H1 (cell line): ENCODE data around the gene PLCB4. TPM values are rescaled to one million over a fixed set of nuclear protein-coding genes. Genes with fewer than 3 reads are reported as not detected.

ENCODE experiments used
- CTCF ChIA-PET: fragments of 300-600 bp; sonication (Branson Sonifier 250); formaldehyde crosslinking; loops from one replicate; lab custom pipeline; 2021; ENCODE audit not compliant: partially characterized antibody; lab: Charles Lee
- POLR2A ChIA-PET: fragments of 300-600 bp; sonication (Branson Sonifier 250); formaldehyde crosslinking; loops from one replicate; lab custom pipeline; 2021; ENCODE audit warnings: inconsistent platforms; ENCODE audit not compliant: partially characterized antibody; lab: Charles Lee
- DNase-seq, 2 experiments: peaks; one replicate each; pipeline versions ENCODE4 v3.0.0 to v3.0.0-alpha.2; 2010 to 2022; ENCODE audit warnings: low spot score in 2 of 2, low read depth in 1 of 2, mixed read lengths in 1 of 2
- FAIRE-seq: peaks from 2 replicates; lab custom pipeline; 2011; peaks lifted over from hg19 to GRCh38; lab: Jason Lieb, UNC
- H2AFZ ChIP-seq: 2 replicates; pipeline ENCODE4 v1.8.1; 2012; ENCODE audit warnings: low read length, inconsistent platforms
- H2AK5ac ChIP-seq: 2 replicates; pipeline ENCODE4 v1.6.1; 2013; ENCODE audit warnings: low read depth, low read length
- H2BK120ac ChIP-seq: replicated peaks from 2 replicates; pipeline ENCODE3; 2013; ENCODE audit warnings: low read depth, low read length, inconsistent platforms
- H2BK12ac ChIP-seq: 2 replicates; pipeline ENCODE4 v1.6.1; 2013; ENCODE audit warnings: low read depth, low read length
- H2BK15ac ChIP-seq: 2 replicates; pipeline ENCODE4 v1.6.1; 2013; ENCODE audit warnings: low read length
- H2BK20ac ChIP-seq: 2 replicates; pipeline ENCODE4 v1.6.1; 2013; ENCODE audit warnings: low read length
- H2BK5ac ChIP-seq: 2 replicates; pipeline ENCODE4 v1.6.1; 2013; ENCODE audit warnings: low read depth, low read length
- H3K14ac ChIP-seq: 2 replicates; pipeline ENCODE4 v1.6.1; 2013; ENCODE audit warnings: inconsistent platforms; ENCODE audit not compliant: insufficient read length
- H3K18ac ChIP-seq: 2 replicates; pipeline ENCODE4 v1.6.1; 2013; ENCODE audit warnings: low read length; ENCODE audit errors: extremely low read depth
- H3K23ac ChIP-seq: 2 replicates; pipeline ENCODE4 v1.6.1; 2013; ENCODE audit warnings: inconsistent platforms; ENCODE audit not compliant: insufficient read length
- H3K23me2 ChIP-seq: 2 replicates; pipeline ENCODE4 v1.6.1; 2013; ENCODE audit warnings: low read depth, low read length
- H3K27ac ChIP-seq: 2 replicates; pipeline ENCODE4 v1.6.1; 2011; ENCODE audit warnings: low read depth, low read length, inconsistent platforms
- H3K27me3 ChIP-seq, 4 experiments: replicated peaks in 1 of 4; 1 replicate in 1 of 4; 2 replicates in 3 of 4; pipeline versions ENCODE4 v1.6.1 to v1.8.1; 2011 to 2013; ENCODE audit warnings: low read length in 3 of 4, mild to moderate bottlenecking in 3 of 4, inconsistent platforms in 2 of 4, mixed read lengths in 2 of 4, moderate library complexity in 1 of 4; ENCODE audit not compliant: control insufficient read depth in 3 of 4, insufficient read depth in 3 of 4; ENCODE audit errors: extremely low read depth in 1 of 4
- H3K36me3 ChIP-seq, 4 experiments: 2 replicates each; pipeline versions ENCODE4 v1.6.1 to v1.8.1; 2011 to 2013; ENCODE audit warnings: mild to moderate bottlenecking in 4 of 4, low read length in 3 of 4, moderate library complexity in 2 of 4, control low read depth in 1 of 4, inconsistent platforms in 1 of 4; ENCODE audit not compliant: insufficient read depth in 4 of 4, control insufficient read depth in 2 of 4
- H3K4ac ChIP-seq: replicated peaks from 2 replicates; pipeline ENCODE3; 2013; ENCODE audit warnings: low read length, low read depth, mixed read lengths, inconsistent platforms; ENCODE audit not compliant: insufficient read length
- H3K4me1 ChIP-seq, 4 experiments: replicated peaks in 1 of 4; 1 replicate in 1 of 4; 2 replicates in 3 of 4; pipeline versions ENCODE4 v1.6.1 to v1.8.1; 2011 to 2013; ENCODE audit warnings: low read length in 3 of 4, inconsistent platforms in 2 of 4, mixed read lengths in 1 of 4; ENCODE audit not compliant: insufficient read depth in 4 of 4, control insufficient read depth in 3 of 4
- H3K4me2 ChIP-seq, 2 experiments: 2 replicates each; pipeline versions ENCODE4 v1.6.1 to v1.8.1; 2011 to 2013; ENCODE audit warnings: low read depth in 2 of 2, low read length in 2 of 2, control low read depth in 1 of 2, inconsistent platforms in 1 of 2, mild to moderate bottlenecking in 1 of 2; ENCODE audit not compliant: insufficient read depth in 1 of 2
- H3K4me3 ChIP-seq, 4 experiments: fragments of 200-600, 300-600 bp in 1 of 4; sonication (generic), shearing (Covaris generic), sonication (Bioruptor Twin) in 1 of 4; 2 replicates each; pipeline versions ENCODE4 v1.5.1 to v1.8.1; 2011 to 2016; ENCODE audit warnings: low read length in 4 of 4, low read depth in 3 of 4, control low read depth in 2 of 4, inconsistent platforms in 2 of 4, mild to moderate bottlenecking in 2 of 4, mixed read lengths in 1 of 4, moderate library complexity in 1 of 4; ENCODE audit not compliant: insufficient read depth in 2 of 4; ENCODE audit errors: extremely low read depth in 1 of 4
- H3K56ac ChIP-seq: replicated peaks from 2 replicates; pipeline ENCODE3; 2013; ENCODE audit warnings: low read depth, mild to moderate bottlenecking, mixed read lengths, low read length, inconsistent platforms; ENCODE audit not compliant: insufficient read length
- H3K79me1 ChIP-seq: 2 replicates; pipeline ENCODE4 v1.6.1; 2013; ENCODE audit warnings: low read depth, low read length, control low read depth
- H3K79me2 ChIP-seq, 2 experiments: 2 replicates each; pipeline versions ENCODE4 v1.6.1 to v1.8.1; 2012 to 2013; ENCODE audit warnings: low read length in 2 of 2, mild to moderate bottlenecking in 2 of 2, inconsistent platforms in 1 of 2; ENCODE audit not compliant: insufficient read depth in 2 of 2, control insufficient read depth in 1 of 2
- H3K9ac ChIP-seq, 4 experiments: replicated peaks in 1 of 4; 1 replicate in 1 of 4; 2 replicates in 3 of 4; pipeline versions ENCODE4 v1.6.1 to v1.8.1; 2011 to 2013; ENCODE audit warnings: low read depth in 3 of 4, low read length in 3 of 4, control low read depth in 2 of 4, mild to moderate bottlenecking in 2 of 4, moderate library complexity in 2 of 4, inconsistent platforms in 1 of 4; ENCODE audit errors: extremely low read depth in 1 of 4
- H3K9me3 ChIP-seq, 2 experiments: 2 replicates each; pipeline versions ENCODE4 v1.6.1 to v1.8.1; 2012 to 2013; ENCODE audit warnings: mild to moderate bottlenecking in 2 of 2, moderate library complexity in 2 of 2, control low read depth in 1 of 2, inconsistent platforms in 1 of 2, low read depth in 1 of 2, low read length in 1 of 2, mixed read lengths in 1 of 2; ENCODE audit not compliant: insufficient read depth in 2 of 2
- H4K20me1 ChIP-seq, 2 experiments: replicated peaks in 1 of 2; 2 replicates each; pipeline versions ENCODE3 to v1.8.1; 2011 to 2013; ENCODE audit warnings: inconsistent platforms in 2 of 2, low read length in 2 of 2, mild to moderate bottlenecking in 1 of 2; ENCODE audit not compliant: insufficient read depth in 2 of 2, control insufficient read depth in 1 of 2
- H4K5ac ChIP-seq: 2 replicates; pipeline ENCODE4 v1.6.1; 2013; ENCODE audit warnings: low read length, low read depth, mixed read lengths, inconsistent platforms; ENCODE audit not compliant: insufficient read length
- H4K8ac ChIP-seq: 2 replicates; pipeline ENCODE4 v1.8.0; 2013; ENCODE audit warnings: mild to moderate bottlenecking, moderate library complexity, low read length, inconsistent platforms; ENCODE audit not compliant: insufficient read depth; ENCODE audit errors: extremely low read depth
- H4K91ac ChIP-seq: replicated peaks from 2 replicates; pipeline ENCODE3; 2013; ENCODE audit warnings: low read length, mixed read lengths, inconsistent platforms; ENCODE audit not compliant: insufficient read length
- BRCA1 ChIP-seq: IDR thresholded peaks from 2 replicates; pipeline ENCODE4 v1.6.1; 2012; ENCODE audit warnings: low read depth, low read length, improper control_type of control experiment
- CEBPB ChIP-seq: IDR thresholded peaks from 2 replicates; pipeline ENCODE4 v1.6.1; 2012; ENCODE audit warnings: low read depth, low read length
- CHD1 ChIP-seq: IDR thresholded peaks from 2 replicates; pipeline ENCODE4 v1.6.1; 2012; ENCODE audit warnings: low read depth, low read length, improper control_type of control experiment
- CHD2 ChIP-seq: IDR thresholded peaks from 2 replicates; pipeline ENCODE4 v1.6.1; 2012; ENCODE audit warnings: low read length, improper control_type of control experiment
- HDAC6 ChIP-seq: IDR thresholded peaks from one replicate; pipeline ENCODE4 v1.7.1; 2012; ENCODE audit warnings: low read depth, mild to moderate bottlenecking, inconsistent platforms, low read length, moderate library complexity
- MAFK ChIP-seq: IDR thresholded peaks from 2 replicates; pipeline ENCODE4 v1.6.1; 2012; ENCODE audit warnings: low read depth, mild to moderate bottlenecking, improper control_type of control experiment, low read length
- POLR2AphosphoS5 ChIP-seq: IDR thresholded peaks from 2 replicates; pipeline ENCODE4 v1.6.1; 2011; ENCODE audit warnings: low read depth, low read length
- RFX5 ChIP-seq: IDR thresholded peaks from 2 replicates; pipeline ENCODE4 v1.6.1; 2011; ENCODE audit warnings: low read depth, low read length, improper control_type of control experiment, borderline replicate concordance
- SIN3A ChIP-seq, 2 experiments: IDR thresholded peaks in 1 of 2; conservative IDR thresholded peaks in 1 of 2; 2 replicates each; pipeline ENCODE4 v1.6.1; 2011 to 2012; ENCODE audit warnings: low read length in 2 of 2, improper control_type of control experiment in 1 of 2, low read depth in 1 of 2, mild to moderate bottlenecking in 1 of 2
- SIRT6 ChIP-seq: IDR thresholded peaks from one replicate; pipeline ENCODE4 v1.7.1; 2012; ENCODE audit warnings: low read length, inconsistent platforms
- TAF7 ChIP-seq: optimal IDR thresholded peaks from 2 replicates; pipeline ENCODE3; 2011; ENCODE audit warnings: low read depth, mild to moderate bottlenecking, inconsistent platforms, low read length, moderate library complexity, borderline replicate concordance
- TBP ChIP-seq: IDR thresholded peaks from 2 replicates; pipeline ENCODE4 v1.6.1; 2011; ENCODE audit warnings: low read depth, low read length, improper control_type of control experiment
- WGBS, 2 experiments: shearing (Covaris generic) in 1 of 2; methylation state at CpG; one replicate each; pipeline versions ENCODE4 v1.1.6 to v1.1.7; 2013 to 2015; ENCODE audit warnings: low lambda C conversion rate in 2 of 2, mixed read lengths in 2 of 2, inconsistent platforms in 1 of 2, low coverage in 1 of 2, missing lambda C conversion rate in 1 of 2; ENCODE audit not compliant: insufficient replicate concordance in 2 of 2, insufficient coverage in 1 of 2, insufficient read length in 1 of 2; ENCODE audit errors: extremely low coverage in 1 of 2, missing lambda C conversion rate in 1 of 2; 5-methylcytosine and 5-hydroxymethylcytosine counted together
- polyA plus RNA-seq, 7 experiments: library from polyadenylated mRNA; depleted of rRNA in 3 of 7; stranded (reverse) in 5 of 7; unstranded in 2 of 7; fragments of >200 nt in 5 of 7; fragments of 200-250 nt in 2 of 7; gene quantifications; 1 replicate in 5 of 7; 2 replicates in 1 of 7; 4 replicates in 1 of 7; pipeline versions ENCODE4 v1.2.1 to v1.2.3, GENCODE V29; 2011 to 2013; ENCODE audit warnings: missing spikeins in 2 of 7, mixed read lengths in 2 of 7
- total RNA-seq: library from RNA; stranded (reverse); fragmentation: NEBNext Ultra II Directional; extraction: Animal tissue kit (Norgen Biotek cat#: 25700); gene quantifications from 2 replicates; pipeline ENCODE4 v1.2.1, GENCODE V29; 2021
- TF ChIP-seq, protein P1 (sequence below): IDR thresholded peaks from 2 replicates; pipeline ENCODE4 v1.6.1; 2011; ENCODE audit warnings: low read length, improper control_type of control experiment
- TF ChIP-seq, protein P2 (sequence below): IDR thresholded peaks from 2 replicates; pipeline ENCODE4 v1.6.1; 2012; ENCODE audit warnings: inconsistent platforms

The PLCB4 gene
- total and polyA plus RNA-seq, 2 of the 8 experiments (the other 6 are each of a cell fraction or from before 2014, with no cell fraction given) = 3.2 to 14.1 TPM

GRCh38 chr20:9413001-9413400 lies 344.1 kb downstream of the PLCB4 start:
- ChIA-PET CTCF (interaction anchor here (0.7 to 1.7 kb wide), 8 partner anchors 9 to 209 kb away, joined by 3 to 7 read pairs (median 4); no protein-coding TSS in a partner anchor), POLR2A (no interaction called here)
- 92% methylated on average over 10 of the region's 10 CpGs; no CpG with 5 or more reads in 1 of the 2 experiments for WGBS, 2 experiments
- Histone ChIP-seq H3K79me1 (no peaks in the 10 kb centered on the region), H3K36me3 (peaks cover 0 to 7% (median 2%) of the 10 kb centered on the region in 4 experiments; a peak in 2 of 8 replicates), H3K4me3 (no peak overlapping the region), H3K27ac (no peak overlapping the region), H2BK12ac (no peak overlapping the region), H3K14ac (no peak overlapping the region), H3K56ac (no peak overlapping the region), H4K8ac (no peak overlapping the region), H2BK15ac (no peak overlapping the region), H2AK5ac (no peak overlapping the region), H3K27me3 (no peaks in the 10 kb centered on the region), H3K4me2 (no peak overlapping the region), H2AFZ (no peak overlapping the region), H3K18ac (no peak overlapping the region), H3K4ac (no peak overlapping the region), H3K4me1 (no peaks in the 10 kb centered on the region), H3K23ac (no peak overlapping the region), H3K9me3 (no peaks in the 10 kb centered on the region), H2BK20ac (no peak overlapping the region), H4K20me1 (no peaks in the 10 kb centered on the region), H3K79me2 (no peaks in the 10 kb centered on the region), H4K5ac (no peak overlapping the region), H2BK5ac (no peak overlapping the region), H3K9ac (no peak overlapping the region), H4K91ac (no peak overlapping the region), H3K23me2 (no peaks in the 10 kb centered on the region), H2BK120ac (no peak overlapping the region)
- DNase-seq (no peak), FAIRE-seq (no peak)
- TF ChIP-seq BRCA1 = no peak
- TF ChIP-seq MAFK = no peak
- TF ChIP-seq POLR2AphosphoS5 = no peak
- TF ChIP-seq HDAC6 = no peak
- TF ChIP-seq CHD2 = no peak
- TF ChIP-seq, protein P1, sequence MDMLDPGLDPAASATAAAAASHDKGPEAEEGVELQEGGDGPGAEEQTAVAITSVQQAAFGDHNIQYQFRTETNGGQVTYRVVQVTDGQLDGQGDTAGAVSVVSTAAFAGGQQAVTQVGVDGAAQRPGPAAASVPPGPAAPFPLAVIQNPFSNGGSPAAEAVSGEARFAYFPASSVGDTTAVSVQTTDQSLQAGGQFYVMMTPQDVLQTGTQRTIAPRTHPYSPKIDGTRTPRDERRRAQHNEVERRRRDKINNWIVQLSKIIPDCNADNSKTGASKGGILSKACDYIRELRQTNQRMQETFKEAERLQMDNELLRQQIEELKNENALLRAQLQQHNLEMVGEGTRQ = no peak
- no peak for TF ChIP-seq SIN3A (conservative IDR thresholded peaks at IDR 0.05 in 1 of 2, IDR thresholded peaks at IDR 0.05 in 1 of 2; ENCODE audit: low read depth in 1 of 2, low read length in 2 of 2)
- TF ChIP-seq, protein P2, sequence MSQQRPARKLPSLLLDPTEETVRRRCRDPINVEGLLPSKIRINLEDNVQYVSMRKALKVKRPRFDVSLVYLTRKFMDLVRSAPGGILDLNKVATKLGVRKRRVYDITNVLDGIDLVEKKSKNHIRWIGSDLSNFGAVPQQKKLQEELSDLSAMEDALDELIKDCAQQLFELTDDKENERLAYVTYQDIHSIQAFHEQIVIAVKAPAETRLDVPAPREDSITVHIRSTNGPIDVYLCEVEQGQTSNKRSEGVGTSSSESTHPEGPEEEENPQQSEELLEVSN = no peak
- TF ChIP-seq TBP = no peak
- no peak for TF ChIP-seq SIRT6
- TF ChIP-seq TAF7 = no peak
- TF ChIP-seq RFX5 = no peak
- no peak for TF ChIP-seq CEBPB
- no peak for TF ChIP-seq CHD1
